Activated B cell treated with CpG ODN at 0.5 μM for 24 hours (primary cell): ENCODE measurements around the gene TRAF3IP3. TPM values are rescaled to one million over a fixed set of nuclear protein-coding genes. Genes with fewer than 3 reads are reported as not detected.

Source experiments
- ATAC-seq: fragments of 200-7000 bp; cut with Tn5 transposase; one replicate; pipeline ENCODE4 v1.10.0; 2021; ENCODE audit warnings: low read depth, mild to moderate bottlenecking, moderate library complexity
- CTCF ChIA-PET: fragments of 350-600 bp; sonication (Branson Sonifier 250); formaldehyde crosslinking; loops from one replicate; lab custom pipeline; 2021; ENCODE audit warnings: antibody characterized with exemption; lab: Charles Lee
- POLR2A ChIA-PET: fragments of 350-600 bp; sonication (Branson Sonifier 250); formaldehyde crosslinking; loops from one replicate; lab custom pipeline; 2021; ENCODE audit warnings: antibody characterized with exemption; lab: Charles Lee
- DNase-seq: peaks from one replicate; pipeline ENCODE4 v3.0.0; 2022
- H3K27ac Mint-ChIP-seq: one replicate; pipeline ENCODE4 v1.8.0; 2020; ENCODE audit warnings: mixed read lengths
- H3K27me3 Mint-ChIP-seq: one replicate; pipeline ENCODE4 v1.8.0; 2021; ENCODE audit warnings: mixed read lengths
- H3K36me3 Mint-ChIP-seq: one replicate; pipeline ENCODE4 v1.8.0; 2021; ENCODE audit warnings: low read depth, mixed read lengths
- H3K4me1 Mint-ChIP-seq: one replicate; pipeline ENCODE4 v1.8.0; 2021; ENCODE audit warnings: mixed read lengths
- H3K4me3 Mint-ChIP-seq: one replicate; pipeline ENCODE4 v1.8.0; 2020; ENCODE audit warnings: mild to moderate bottlenecking, mixed read lengths
- H3K9me3 Mint-ChIP-seq: one replicate; pipeline ENCODE4 v1.8.0; 2020; ENCODE audit warnings: mixed read lengths
- CTCF ChIP-seq: fragments of 200-600 bp; IDR thresholded peaks from one replicate; pipeline ENCODE4 v1.8.0; 2022; ENCODE audit warnings: antibody characterized with exemption, mild to moderate bottlenecking
- intact Hi-C: fragments of 100-400 bp; cut with micrococcal nuclease; formaldehyde crosslinking; loops from one replicate; pipeline ENCODE4 v1.15.1; 2024
- total RNA-seq: library from RNA; stranded (reverse); gene quantifications from 2 replicates; pipeline ENCODE4 v1.2.3, GENCODE V29; 2022

TRAF3IP3 gene
- total RNA-seq, 1 donor from 2014 or later: 166 TPM

- Mint-ChIP-seq H3K27me3 (no peaks in the 10 kb centered on the region), H3K4me1 (peaks cover 7% of the 10 kb centered on the region), H3K4me3 (no peak overlapping the region), H3K9me3 (no peaks in the 10 kb centered on the region), H3K36me3 (no peaks in the 10 kb centered on the region), H3K27ac (no peak overlapping the region)
- ChIA-PET POLR2A (no interaction called here), CTCF (no interaction called here)
- no peak for ATAC-seq
- intact Hi-C loops: no loop called here
- no peak for DNase-seq
- TF ChIP-seq CTCF: no peak
Measured at GRCh38 chr1:209742409-209743144, 13.3 kb upstream of the TRAF3IP3 start.

GRCh38 chr1:209743145-209743482 lies 12.7 kb upstream of the TRAF3IP3 start:
- H3K4me3 Mint-ChIP-seq: no peak overlapping the region
- H3K36me3 Mint-ChIP-seq: no peaks in the 10 kb centered on the region
- peaks cover 12% of the 10 kb centered on the region for H3K4me1 Mint-ChIP-seq
- H3K27ac Mint-ChIP-seq: no peak overlapping the region
- no peaks in the 10 kb centered on the region for H3K9me3 Mint-ChIP-seq
- ChIA-PET CTCF (no interaction called here), POLR2A (no interaction called here)
- TF ChIP-seq CTCF: no peak
- ATAC-seq (no peak), DNase-seq (no peak)
- no peaks in the 10 kb centered on the region for H3K27me3 Mint-ChIP-seq
- intact Hi-C loops: no loop called here

DNA sequence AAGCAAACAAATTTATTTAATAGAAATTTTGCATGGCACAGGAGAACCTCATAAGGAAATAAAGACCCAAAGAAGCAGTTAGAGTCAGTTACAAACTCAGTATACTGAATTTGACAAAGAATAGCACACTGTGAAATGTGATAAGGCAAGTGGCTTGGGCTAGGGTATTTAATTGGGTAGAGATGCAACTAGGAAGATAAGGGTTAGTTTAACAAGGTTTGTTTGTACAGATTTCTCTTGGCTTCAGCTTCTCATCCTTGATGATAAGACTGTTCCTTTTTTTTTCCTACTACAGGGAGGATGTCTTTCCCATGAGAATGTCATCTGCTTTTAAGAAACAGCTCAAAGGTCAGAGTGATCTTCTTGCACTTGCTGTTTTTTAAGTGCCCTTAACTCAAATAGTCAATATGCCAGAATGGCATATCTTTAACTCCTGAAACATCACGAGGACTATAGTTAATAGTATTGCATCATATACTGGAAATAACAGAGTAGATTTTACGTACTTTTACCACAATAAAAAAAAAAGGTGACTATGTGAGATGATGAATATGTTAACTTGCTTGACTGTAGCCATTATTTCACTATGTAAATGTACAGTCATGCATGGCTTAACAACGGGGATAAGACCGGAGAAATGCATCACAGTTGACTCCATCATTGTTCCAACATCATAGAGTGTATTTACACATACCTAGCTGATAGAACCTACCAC lies 9.2 kb upstream of the TRAF3IP3 start:
- no peak for TF ChIP-seq CTCF
- DNase-seq: no peak
- Mint-ChIP-seq H3K9me3 (no peaks in the 10 kb centered on the region), H3K27ac (no peak overlapping the region), H3K4me1 (peaks cover 33% of the 10 kb centered on the region), H3K27me3 (no peaks in the 10 kb centered on the region), H3K4me3 (no peak overlapping the region), H3K36me3 (no peaks in the 10 kb centered on the region)
- intact Hi-C loops: loop anchor here (1.0 to 5.0 kb wide), 9 partner anchors 10 to 544 kb away; partner anchors contain the start of genes C1orf74 and TRAF3IP3
- no peak for ATAC-seq
- CTCF ChIA-PET: interaction anchor here (1.5 to 1.6 kb wide), 2 partner anchors 10 to 180 kb away, joined by 4 to 5 read pairs; partner anchors contain the start of gene TRAF3IP3
- POLR2A ChIA-PET: interaction anchor here (1.1 kb wide), 1 partner anchor 10 kb away, joined by 5 read pairs; the partner anchor contains the start of gene TRAF3IP3

GRCh38 chr1:209747580-209748262 lies 8.1 kb upstream of the TRAF3IP3 start:
- Mint-ChIP-seq H3K27ac (peak overlapping the region; percentile 87), H3K4me1 (peaks cover 43% of the 10 kb centered on the region), H3K9me3 (no peaks in the 10 kb centered on the region), H3K27me3 (no peaks in the 10 kb centered on the region), H3K4me3 (peak overlapping the region; percentile 82), H3K36me3 (no peaks in the 10 kb centered on the region)
- DNase-seq (peak; percentile 83), ATAC-seq (peak; percentile 96)
- peak; percentile 91 for TF ChIP-seq CTCF
- intact Hi-C loops: loop anchor here (1.0 to 5.0 kb wide), 10 partner anchors 9 to 545 kb away; partner anchors contain the start of genes C1orf74, TRAF3IP3 and UTP25
- ChIA-PET CTCF (interaction anchor here (0.6 to 11.3 kb wide), 9 partner anchors 9 to 76 kb away, joined by 3 to 88 read pairs (median 7); partner anchors contain the start of gene TRAF3IP3), POLR2A (interaction anchor here (0.5 to 2.6 kb wide), 9 partner anchors 9 to 80 kb away, joined by 3 to 16 read pairs (median 4); partner anchors contain the start of genes C1orf74, IRF6, TRAF3IP3 and UTP25)
